NCI-H524 treated with DMSO at 0.1 percent for 48 hours (cell line): ENCODE data around the gene SLC35B1.
"Not testable (repeated sequence)": the region's sequence is repeated elsewhere in the genome, so short reads cannot be mapped to it uniquely, and the experiment has no call there.

Experiments used
- DNase-seq: peaks from one replicate; lab custom pipeline; 2025; lab: John Stamatoyannopoulos, UW

SLC35B1 gene

DNA sequence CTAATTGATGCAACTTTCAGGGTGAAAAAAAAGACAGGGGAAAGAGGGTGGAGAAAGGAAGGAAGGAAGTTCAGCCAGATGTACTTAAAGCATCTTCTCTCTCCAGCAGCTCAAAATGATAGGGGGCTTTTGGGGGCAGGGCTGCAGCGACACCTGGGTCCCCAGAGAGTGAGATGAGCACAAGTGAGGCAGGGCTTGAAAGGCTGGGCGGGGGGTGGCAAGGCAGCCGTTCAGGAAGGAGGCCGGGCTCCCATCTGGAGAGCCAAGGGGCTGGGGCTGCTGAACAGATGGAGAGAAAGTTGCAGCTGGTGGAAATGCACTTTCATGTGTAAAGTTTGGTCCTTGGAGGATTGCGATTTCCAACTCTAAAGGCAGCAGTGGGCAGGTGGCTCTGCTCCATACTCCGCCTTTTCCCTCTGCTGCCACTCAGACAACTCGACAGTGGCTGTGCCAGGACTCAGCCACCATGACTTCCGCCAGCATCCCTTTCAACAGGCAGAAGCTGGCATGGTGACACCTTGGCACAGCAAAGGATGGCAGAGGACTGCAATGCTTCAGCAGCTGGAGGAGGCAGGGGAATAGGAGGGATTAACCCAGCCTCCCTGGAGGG lies 7.7 kb downstream of the SLC35B1 start:
- DNase-seq = peak; percentile 78

DNA sequence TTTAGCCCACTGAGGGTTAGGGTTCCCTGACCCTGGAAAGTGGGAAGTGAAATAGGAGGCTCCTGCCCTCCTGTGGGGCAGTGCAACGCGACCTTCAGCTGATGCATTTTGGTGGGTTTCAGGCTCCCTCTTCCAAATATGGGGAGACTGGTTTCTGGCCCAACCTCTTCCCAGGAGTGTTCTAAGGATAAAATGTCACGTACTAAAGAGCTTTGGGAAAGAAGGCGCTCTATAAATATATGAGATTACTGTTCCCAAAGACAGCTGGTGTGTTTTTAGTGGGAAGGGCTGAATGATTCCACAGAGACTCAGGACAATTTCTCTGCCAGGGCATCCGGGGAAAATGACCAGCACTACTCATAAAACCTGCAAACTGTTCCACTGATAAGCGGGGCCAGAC lies 9.8 kb downstream of the SLC35B1 start:
- DNase-seq = no peak

DNA sequence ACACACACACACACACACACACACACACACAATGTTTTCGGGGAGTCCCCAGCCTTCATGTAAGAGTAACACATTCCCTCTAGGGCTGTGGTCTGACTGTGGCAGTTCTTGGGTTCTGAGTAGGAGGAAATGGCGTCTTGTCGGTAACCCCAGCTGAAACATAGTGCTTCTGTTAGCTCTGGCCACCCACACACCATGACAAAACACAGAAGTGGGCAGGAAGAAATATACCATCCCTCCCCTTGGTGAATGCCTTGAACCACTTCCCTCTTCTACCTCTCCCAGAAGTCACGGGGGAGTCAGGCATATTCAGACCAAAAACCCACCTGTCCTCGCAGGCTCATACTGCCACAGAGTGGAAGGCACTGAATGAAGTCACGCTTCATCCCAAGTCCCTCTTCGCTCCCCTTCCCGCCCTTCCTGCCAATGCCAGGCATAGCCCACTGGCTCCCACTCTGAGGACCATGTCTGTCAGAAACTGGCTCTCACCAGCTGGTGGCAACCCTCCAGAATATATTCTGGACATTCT lies 11.5 kb downstream of the SLC35B1 start:
- DNase-seq = no peak

DNA sequence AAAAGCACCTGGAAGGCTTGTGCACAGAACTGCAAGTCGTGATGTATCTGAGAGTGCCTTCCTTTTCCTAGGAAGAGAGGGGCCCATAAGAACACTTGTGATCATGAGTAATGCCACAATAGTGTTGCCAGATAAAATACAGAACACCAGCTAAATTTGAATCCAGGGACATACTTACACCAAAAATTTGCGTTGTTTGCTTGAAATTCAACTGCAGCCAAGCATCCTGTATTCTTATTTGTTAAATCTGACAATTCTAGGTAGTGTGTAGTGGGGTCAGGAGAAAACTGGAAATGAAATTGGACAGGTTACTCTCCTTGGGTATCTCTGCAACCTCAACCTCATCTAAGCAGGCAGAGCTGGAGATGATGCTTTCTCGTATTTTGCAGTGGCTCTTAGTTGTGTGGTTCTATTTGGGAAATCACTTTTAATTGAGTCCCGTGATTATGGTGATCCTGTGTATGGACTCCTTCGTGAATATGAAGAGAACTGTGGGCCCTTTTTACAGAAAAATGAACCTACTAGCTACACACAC lies 12.0 kb downstream of the SLC35B1 start:
- DNase-seq = no peak

DNA sequence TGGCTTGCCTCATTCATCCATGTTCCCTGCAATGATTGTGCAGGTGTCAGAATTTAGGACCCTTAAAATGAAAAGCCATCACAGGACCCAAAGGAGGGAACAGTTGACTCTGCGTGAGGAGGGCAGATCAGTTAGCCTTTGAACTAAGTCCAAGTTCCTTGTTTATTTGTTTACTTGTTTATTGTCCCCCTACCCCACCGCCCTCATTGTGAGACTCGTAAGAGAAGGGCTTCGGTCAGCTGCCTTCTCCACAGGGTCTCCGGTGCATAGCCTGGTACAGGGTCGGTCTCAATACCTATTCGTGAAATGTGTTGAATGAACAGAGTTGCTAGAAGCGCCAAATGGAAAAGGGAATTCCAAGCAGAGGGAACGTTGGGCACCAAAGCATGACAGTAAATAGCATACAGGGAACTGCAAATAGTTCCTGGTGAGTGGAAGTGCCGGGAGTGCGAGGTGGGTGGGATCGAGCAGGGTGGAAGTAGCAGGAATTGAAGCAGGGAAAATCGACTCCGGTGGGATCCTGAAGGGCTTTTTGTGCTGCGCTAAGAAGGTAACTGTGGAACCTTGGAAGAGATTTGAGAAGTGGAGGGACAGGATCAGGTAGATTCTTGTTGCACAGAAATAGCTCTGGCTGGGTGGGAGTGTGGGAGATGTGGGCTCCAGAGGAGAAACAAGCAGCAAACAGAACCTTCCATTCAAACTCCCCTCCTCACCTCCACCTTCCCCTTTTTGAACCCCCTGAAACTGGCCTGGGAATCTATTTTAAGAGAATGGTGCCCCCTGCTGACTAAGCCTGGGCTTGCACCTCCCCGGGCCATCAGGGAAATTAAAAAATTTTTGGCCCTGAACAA lies 12.7 kb downstream of the SLC35B1 start:
- DNase-seq = no peak

DNA sequence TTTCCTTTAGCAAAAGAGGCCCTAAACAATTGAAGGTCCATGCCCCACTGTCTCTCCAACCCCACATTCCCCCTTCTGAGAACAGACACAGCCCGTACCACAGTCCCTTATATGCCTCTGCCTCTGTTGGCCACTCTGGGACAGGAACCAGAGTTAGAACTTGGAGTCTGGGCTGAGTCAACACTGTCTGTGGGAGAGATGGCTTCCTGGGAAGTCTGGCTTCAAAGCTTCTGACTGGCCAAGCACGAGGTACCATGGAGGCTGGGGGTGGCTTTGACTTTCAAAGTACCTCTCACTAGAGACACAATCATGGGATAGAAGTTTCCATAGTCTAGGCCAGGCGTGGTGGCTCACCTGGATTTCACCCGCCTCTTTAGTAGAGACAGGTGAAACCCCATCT lies 15.0 kb downstream of the SLC35B1 start:
- DNase-seq = no peak

DNA sequence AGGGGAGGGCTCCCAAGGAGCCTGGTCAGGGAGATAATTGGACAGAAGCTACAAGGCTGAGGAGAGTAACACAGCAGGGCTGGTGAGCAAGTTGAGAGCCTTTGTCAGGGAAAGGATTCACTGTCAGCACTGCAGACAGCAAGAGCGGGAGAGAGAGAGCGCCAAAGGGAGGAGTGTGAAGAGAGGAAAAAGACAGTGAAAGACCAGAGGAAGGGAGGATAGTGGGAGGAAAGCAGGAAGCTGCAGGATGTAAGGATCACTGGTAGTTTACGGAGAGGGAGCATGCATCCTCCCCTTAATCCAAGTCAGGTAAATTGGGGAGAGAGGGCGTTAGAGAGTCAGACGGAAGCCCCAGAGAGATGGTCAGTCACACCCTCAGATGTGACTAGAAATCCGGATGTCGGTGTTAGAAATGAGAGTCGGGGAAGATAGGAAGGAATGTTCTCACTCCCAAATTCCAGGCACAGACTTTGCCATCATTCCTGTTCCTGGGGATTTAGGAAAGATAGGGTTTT lies 16.0 kb downstream of the SLC35B1 start:
- DNase-seq = no peak

DNA sequence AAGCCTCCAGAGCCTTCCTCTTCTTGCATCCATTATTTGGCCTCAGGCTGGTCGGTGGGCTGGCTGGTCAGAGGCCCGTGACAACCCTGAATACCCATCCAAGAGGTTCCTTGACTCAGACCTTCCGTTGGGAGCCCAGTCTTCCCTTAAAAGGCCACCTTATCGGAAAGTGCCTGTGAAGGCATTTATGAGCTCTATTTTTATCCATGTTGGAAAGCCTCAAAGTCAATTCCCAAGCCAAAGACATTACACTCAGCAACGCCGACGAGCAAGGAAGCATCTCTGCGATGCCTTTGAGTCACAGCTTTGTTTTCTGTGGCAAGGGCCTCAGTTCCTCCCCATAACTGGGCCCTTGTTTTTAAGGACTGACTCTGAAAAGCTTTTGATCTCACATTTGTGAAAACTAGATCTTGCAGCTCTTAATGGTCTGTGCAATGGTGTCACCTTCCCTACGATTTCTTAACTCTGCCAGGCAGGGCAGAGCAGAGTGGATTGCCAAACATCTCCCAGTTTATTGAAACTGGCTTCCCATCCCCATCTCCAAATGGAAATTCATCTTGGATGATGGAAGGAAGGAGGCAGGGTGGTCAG lies 16.6 kb downstream of the SLC35B1 start:
- no peak for DNase-seq

DNA sequence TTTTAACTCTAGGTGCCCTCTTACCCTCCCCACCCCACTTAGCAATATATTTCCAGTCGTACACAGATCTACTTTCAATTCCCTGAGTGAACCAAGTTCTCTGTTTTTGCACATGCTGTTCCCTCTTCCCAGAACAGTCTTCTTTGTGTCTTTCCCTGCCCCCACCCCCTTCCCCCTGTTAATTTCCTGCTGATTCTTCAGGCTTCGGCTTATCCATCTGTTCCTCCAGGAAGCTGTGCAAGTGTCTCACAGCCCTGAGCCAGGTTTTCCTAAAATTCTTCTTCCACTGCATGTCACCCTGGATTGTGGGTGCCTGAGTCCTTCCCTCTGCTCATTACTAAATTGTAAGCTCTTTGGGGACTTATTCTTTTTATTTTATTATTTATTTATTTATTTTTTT lies 17.5 kb downstream of the SLC35B1 start:
- no peak for DNase-seq

DNA sequence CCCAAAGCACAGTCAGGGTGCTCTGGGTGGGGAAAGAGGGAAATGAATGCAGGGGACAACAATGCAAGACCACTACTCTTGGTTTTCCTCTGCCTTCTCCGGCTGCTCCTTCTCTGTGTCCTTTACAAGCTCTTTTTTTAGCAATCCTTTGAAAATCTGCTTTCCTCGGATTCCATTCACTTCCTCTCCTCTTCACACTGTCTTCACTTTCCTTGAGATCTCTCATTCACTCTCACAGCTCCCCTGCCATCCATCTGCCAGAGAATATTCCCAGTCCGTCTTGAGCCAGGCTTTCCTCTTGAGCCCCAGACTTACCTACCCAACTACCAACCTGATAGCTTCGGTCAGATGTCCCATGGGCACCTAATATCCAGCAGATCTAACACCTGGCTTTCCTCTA lies 18.9 kb downstream of the SLC35B1 start:
- no peak for DNase-seq

DNA sequence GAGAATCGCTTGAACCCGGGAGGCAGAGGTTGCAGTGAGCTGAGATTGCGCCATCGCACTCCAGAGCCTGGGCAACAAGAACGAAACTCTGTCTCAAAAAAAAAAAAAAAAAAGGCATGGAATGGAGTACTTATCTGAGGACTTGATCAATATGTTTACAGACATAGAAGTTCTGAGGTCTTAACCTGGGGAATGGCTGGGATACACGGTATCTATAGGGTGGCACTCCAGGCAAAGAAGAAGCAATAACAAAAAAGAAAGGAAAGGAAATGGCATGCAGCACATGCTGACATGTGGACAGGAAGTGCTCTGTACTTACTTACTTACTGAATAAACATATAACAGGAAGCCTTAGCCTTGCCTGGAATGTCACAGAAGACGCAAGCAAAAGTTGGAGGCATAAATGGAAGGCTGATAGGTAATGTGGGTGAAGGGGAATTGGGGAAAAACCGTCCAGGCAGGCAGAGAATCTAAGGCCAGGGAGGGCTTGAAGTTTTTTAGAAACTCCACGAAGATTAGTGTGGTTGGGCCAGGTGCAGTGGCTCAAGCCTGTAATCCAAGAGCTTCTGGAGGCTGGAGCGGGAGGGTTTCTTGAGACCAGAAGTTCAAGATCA lies 19.8 kb downstream of the SLC35B1 start:
- no peak for DNase-seq

DNA sequence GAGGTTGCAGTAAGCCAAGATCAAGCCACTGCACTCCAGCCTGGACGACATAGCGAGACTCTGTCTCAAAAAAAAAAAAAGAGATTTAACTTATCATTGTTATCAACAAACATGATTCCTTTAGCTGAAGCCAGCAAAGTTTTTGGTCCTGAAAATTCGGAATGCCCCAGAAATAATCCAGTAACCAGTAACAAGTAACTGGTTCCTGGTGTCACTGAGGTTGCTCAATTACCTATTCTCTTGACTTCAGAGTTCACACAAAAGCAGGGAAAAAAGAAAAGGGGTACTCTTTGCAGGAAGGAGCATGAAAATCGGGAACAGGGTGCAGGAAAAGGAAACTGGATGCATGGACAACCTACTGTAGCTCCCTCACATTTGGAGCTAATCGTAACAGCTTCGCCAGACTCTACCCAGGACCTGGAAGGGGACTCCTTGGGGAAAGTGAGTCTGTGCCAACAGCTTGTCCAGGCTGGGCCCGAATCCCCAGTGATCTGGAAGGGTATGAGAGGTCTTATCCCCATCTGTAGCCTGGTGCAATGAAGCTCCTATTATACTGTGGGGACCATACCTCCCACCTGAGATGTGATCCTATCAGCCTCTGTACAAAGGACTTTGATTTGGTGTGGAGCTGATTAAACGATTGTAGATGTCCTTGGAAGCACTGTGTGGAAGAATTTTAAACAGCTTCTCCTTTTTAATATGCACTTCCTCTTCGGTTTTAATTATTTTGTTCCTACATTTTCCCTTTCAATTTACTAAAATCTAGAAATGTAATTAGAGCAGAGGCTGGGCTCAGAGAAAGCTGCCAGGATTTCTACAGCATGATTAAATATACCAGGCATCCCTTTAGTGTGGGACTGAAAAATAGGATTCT lies 26.4 kb downstream of the SLC35B1 start:
- DNase-seq = no peak

DNA sequence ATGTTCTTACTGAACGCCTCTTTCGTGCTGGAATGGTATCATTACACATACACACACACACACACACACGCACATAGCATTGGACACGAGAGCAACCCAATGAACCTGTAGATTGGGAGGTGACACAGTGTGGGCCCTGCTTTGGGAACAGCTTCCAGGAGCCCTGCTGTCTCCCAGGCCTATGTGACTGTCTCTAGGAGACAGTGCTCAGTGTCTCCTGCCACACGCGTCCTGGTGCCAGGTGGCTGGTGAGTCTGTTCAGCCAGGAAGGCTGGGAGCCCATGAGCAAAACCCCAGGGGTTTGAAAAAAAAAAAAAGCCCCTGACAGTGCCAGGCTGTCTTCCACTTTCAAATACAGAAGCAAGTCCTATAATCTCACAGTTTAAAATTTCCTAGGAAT lies 27.4 kb downstream of the SLC35B1 start:
- no peak for DNase-seq

DNA sequence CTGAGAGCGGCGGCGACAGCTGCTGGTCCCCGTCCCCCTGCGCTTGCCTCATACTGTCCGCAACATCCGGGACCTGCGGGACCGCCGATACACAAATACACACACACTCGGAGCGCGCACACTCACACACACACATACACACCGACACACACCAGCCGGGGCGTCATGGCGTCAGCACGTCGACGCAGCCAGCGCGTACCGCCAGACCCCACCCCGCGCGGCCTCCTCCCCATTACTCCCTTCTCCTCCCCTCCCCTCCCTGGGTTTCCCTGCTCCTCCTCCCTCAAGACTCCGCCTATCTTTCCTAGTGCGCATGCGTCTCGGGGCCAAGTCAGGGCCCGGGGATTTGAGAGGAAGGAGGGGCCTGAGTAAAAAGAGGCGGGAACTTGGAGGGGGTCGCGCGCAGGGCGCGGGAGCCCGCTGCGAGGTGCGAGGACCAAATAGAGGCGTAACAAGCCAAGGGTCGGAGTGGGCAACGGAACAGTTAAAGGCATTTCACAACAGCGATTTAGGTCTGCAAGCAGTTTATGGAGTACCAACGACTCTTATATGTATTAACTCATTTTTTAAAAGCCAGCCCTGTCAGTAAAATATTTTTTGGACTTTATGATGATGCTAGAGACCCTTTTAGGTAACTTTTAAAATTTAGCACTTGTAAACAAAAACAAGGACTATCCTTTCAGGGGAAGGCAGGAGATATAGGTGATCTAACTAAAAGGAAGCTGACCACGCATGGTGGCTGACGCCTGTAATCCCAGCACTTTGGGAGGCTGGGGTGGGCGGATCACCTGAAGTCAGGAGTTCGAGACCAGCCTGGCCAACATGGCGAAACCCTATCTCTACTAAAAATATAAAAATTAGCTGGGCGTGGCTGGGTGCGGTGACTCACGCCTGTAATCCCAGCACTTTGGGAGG lies 29.6 kb downstream of the SLC35B1 start, which contains the start of gene SPOP:
Gene SPOP (minus strand): TSS at position 165 of the 915 bp plus-strand sequence. CDS start 55,287 bp downstream, outside the sequence.
- peak; percentile 96 for DNase-seq

DNA sequence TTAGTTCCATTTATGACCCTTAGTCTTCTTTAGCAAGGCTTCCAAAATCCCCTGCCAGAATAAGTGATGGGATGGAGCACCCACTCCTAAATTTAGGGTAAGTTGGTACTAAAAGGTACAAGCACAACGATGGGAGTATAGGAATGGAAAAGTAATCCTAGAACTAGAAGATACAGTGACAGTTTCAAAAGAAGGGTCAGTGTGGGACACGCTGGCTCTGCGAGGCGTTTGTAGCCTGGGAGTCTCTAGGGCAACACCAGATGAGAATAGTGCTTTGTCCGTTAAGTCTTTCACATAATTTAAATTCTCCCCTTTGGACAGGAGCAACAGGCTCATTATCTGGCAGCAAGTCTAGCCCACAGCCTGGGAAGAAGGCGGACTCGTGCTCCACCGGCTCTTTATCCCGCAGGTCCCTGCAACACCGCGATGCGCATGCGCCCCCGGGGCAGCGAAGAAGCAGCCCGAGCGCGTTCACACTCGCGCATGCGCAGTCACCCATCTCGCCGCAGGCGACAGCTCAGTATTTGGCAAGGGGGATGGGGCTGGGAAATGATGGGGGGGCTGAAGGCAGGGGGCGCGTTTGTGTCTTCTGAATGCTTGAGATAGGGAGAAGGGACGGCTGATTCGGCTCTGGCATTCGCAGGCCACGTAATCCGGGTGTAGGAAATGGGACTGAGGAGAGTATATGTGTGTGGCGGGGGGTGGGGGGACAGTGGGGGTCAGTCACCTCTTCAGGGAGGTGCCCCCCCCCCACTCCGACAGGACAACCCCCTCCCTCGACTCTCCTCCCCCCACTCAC lies 30.4 kb downstream of the SLC35B1 start:
- peak; percentile 59 for DNase-seq

DNA sequence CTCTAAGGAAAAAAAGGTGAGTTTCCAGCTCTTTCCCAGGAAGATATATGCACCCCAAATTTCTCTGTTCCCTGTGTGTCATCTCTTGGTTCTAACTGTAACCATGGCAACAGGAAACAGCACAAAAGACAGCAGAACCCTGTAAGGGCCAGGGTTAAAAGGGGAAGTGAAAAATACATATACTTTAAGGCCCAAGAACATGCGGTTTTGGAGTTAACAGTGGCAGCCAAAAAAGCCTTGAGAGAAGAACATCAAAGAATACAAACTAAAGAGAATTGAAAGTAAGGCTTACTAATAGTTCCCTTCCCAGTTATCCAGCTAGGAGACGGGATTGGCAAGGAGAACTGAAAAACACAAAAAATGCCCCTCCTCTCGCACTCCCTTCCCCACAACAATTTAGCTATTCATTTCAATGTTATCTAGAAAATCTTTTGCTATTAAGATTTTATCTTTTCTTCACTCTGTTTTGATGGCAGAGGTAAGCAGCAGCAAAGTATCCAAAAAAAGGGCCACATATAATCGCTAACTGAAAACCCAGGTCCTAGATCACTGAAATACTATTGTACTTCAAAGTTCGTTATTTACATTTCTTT lies 31.4 kb downstream of the SLC35B1 start:
- no peak for DNase-seq

DNA sequence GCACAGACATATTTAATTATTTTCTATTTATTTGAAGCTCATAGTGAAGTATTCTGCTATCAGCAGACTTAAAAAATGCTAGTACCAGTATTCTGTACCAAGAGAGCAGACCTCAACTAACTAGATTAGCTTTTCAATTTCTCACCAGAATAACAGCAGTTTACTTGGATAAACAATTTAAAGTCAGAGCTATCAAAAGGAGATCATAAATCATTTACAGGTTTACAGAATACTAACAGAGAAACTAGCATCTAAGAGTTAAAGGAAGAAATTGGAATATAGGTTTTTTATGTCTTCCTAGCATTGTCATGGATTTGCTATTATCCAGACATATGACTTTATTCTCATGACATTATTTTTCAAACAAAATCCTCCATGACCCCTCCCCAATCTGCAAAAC lies 33.3 kb downstream of the SLC35B1 start:
- no peak for DNase-seq

DNA sequence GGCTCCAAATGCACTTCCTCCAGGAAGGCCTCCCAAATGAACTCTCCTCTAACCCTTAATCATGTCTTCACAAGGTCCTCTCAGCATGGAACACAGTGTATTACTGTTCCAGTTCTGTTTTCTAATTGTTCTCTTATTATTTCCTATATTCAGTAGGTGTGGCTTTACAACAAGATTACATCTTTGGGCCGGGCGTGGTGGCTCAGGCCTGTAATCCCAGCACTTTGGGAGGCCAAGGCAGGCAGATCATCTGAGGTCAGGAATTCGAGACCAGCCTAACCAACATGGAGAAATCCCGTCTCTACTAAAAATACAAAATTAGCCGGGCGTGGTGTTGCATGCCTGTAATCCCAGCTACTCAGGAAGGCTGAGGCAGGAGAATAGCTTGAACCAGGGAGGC lies 34.1 kb downstream of the SLC35B1 start:
- DNase-seq = not testable (repeated sequence)

DNA sequence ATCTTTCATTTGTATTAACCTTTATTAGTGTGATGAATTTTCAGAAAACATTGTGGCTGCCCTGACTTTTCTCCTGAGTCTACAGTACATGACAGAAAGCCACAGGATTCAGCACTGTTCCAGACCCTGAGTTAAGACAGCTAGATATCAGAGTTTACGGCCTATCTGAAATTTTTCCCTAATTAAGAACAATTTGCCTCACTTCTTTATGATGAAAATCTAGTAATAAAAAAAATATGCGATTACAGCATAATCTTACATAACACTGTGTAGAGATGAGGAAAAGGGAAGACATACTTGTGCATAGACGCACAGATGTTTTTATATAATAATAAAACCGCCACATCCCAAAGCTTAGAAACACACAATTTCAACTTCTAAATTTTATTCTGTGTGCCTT lies 37.1 kb downstream of the SLC35B1 start:
- DNase-seq = no peak
